AG20443 (cell line): ENCODE measurements around the gene RBM26.
"Not testable (repeated sequence)": the region's sequence is repeated elsewhere in the genome, so short reads cannot be mapped to it uniquely, and the experiment has no call there.

Experiments
- DNase-seq: peaks from one replicate; pipeline ENCODE4 v3.0.0; 2012; ENCODE audit warnings: low spot score, mixed read lengths

Gene RBM26

GRCh38 chr13:79318664-79319063, 87.4 kb downstream of the RBM26 start:
- DNase-seq = no peak

- DNase-seq = no peak
Measured at GRCh38 chr13:79317856-79318255, 88.2 kb downstream of the RBM26 start.

GRCh38 chr13:79314652-79315051, 91.4 kb downstream of the RBM26 start:
- no peak for DNase-seq

GRCh38 chr13:79312340-79312855, 93.7 kb downstream of the RBM26 start:
- no peak for DNase-seq

- DNase-seq = no peak
Measured at GRCh38 chr13:79311386-79311785, 94.7 kb downstream of the RBM26 start.

GRCh38 chr13:79309690-79310089, 96.4 kb downstream of the RBM26 start:
- no peak for DNase-seq

GRCh38 chr13:79307866-79308298, 98.2 kb downstream of the RBM26 start:
- no peak for DNase-seq

GRCh38 chr13:79307433-79307861, 98.6 kb downstream of the RBM26 start:
- no peak for DNase-seq

GRCh38 chr13:79306650-79307049, 99.4 kb downstream of the RBM26 start:
- no peak for DNase-seq

GRCh38 chr13:79297128-79297527, 108.9 kb downstream of the RBM26 start:
- no peak for DNase-seq

GRCh38 chr13:79295906-79296706, 109.9 kb downstream of the RBM26 start:
- no peak for DNase-seq

- DNase-seq = no peak
Measured at GRCh38 chr13:79290595-79291244, 115.3 kb downstream of the RBM26 start.

GRCh38 chr13:79289571-79289970, 116.5 kb downstream of the RBM26 start:
- DNase-seq = no peak

- DNase-seq = no peak
Measured at GRCh38 chr13:79287939-79288795, 117.9 kb downstream of the RBM26 start.

- DNase-seq = no peak
Measured at GRCh38 chr13:79285159-79285558, 120.9 kb downstream of the RBM26 start.

GRCh38 chr13:79283742-79284141, 122.3 kb downstream of the RBM26 start:
- DNase-seq = no peak

- no peak for DNase-seq
Measured at GRCh38 chr13:79282976-79283375, 123.1 kb downstream of the RBM26 start.

- DNase-seq = no peak
Measured at GRCh38 chr13:79282508-79282907, 123.5 kb downstream of the RBM26 start.

- DNase-seq = no peak
Measured at GRCh38 chr13:79281339-79281747, 124.7 kb downstream of the RBM26 start.

- DNase-seq = not testable (repeated sequence)
Measured at GRCh38 chr13:79279735-79280134, 126.3 kb downstream of the RBM26 start.

- no peak for DNase-seq
Measured at GRCh38 chr13:79273045-79273444, 133.0 kb downstream of the RBM26 start.

GRCh38 chr13:79271616-79272015, 134.4 kb downstream of the RBM26 start:
- DNase-seq = no peak
